ENCODE results near the gene SMIM15. TPM values are rescaled to one million over a fixed set of nuclear protein-coding genes. Genes with fewer than 3 reads are reported as not detected.

Gene SMIM15
- total RNA-seq, 2 experiments from 2014 or later: 48.5 to 50.9 TPM

- Mint-ChIP-seq H3K9me3 (no peaks in the 10 kb centered on the region), H3K36me3 (ENCODE audit: low read depth) (no peaks in the 10 kb centered on the region), H3K4me1 (no peaks in the 10 kb centered on the region), H3K27me3 (no peaks in the 10 kb centered on the region), H3K27ac (no peak overlapping the region), H3K4me3 (no peak overlapping the region)
- ChIA-PET CTCF (no interaction called here), POLR2A (no interaction called here)
- no peak for DNase-seq
These were observed 19.9 kb downstream of the SMIM15 start for GRCh38 chr5:61142391-61142790.

GRCh38 chr5:61141801-61142200 lies 20.5 kb downstream of the SMIM15 start:
- Mint-ChIP-seq H3K27ac (no peak overlapping the region), H3K36me3 (ENCODE audit: low read depth) (no peaks in the 10 kb centered on the region), H3K9me3 (no peaks in the 10 kb centered on the region), H3K4me3 (no peak overlapping the region), H3K27me3 (no peaks in the 10 kb centered on the region), H3K4me1 (no peaks in the 10 kb centered on the region)
- no peak for DNase-seq
- ChIA-PET POLR2A (no interaction called here), CTCF (no interaction called here)

- POLR2A ChIA-PET: no interaction called here
- CTCF ChIA-PET: no interaction called here
These were observed 22.3 kb downstream of the SMIM15 start for GRCh38 chr5:61139931-61140330.

GRCh38 chr5:61139094-61139873 lies 23.0 kb downstream of the SMIM15 start:
- Mint-ChIP-seq H3K4me3 (no peak overlapping the region), H3K36me3 (ENCODE audit: low read depth) (no peaks in the 10 kb centered on the region), H3K27ac (no peak overlapping the region), H3K4me1 (no peaks in the 10 kb centered on the region), H3K27me3 (no peaks in the 10 kb centered on the region), H3K9me3 (no peaks in the 10 kb centered on the region)
- POLR2A ChIA-PET: no interaction called here
- CTCF ChIA-PET: no interaction called here
- DNase-seq: no peak

More at GRCh38 chr5:61139931-61140330, 22.3 kb downstream of the SMIM15 start:
- no peaks in the 10 kb centered on the region for H3K27me3 Mint-ChIP-seq
- DNase-seq: no peak
- no peak overlapping the region for H3K4me3 Mint-ChIP-seq
- H3K36me3 Mint-ChIP-seq (ENCODE audit: low read depth): no peaks in the 10 kb centered on the region
- H3K9me3 Mint-ChIP-seq: no peaks in the 10 kb centered on the region
- H3K4me1 Mint-ChIP-seq: no peaks in the 10 kb centered on the region
- H3K27ac Mint-ChIP-seq: no peak overlapping the region

GRCh38 chr5:61137835-61138234 lies 24.4 kb downstream of the SMIM15 start:
- Mint-ChIP-seq H3K9me3 (no peaks in the 10 kb centered on the region), H3K4me1 (no peaks in the 10 kb centered on the region), H3K4me3 (no peak overlapping the region), H3K27ac (no peak overlapping the region), H3K36me3 (ENCODE audit: low read depth) (no peaks in the 10 kb centered on the region), H3K27me3 (no peaks in the 10 kb centered on the region)
- no peak for DNase-seq
- ChIA-PET CTCF (no interaction called here), POLR2A (no interaction called here)

- Mint-ChIP-seq H3K9me3 (no peaks in the 10 kb centered on the region), H3K4me1 (no peaks in the 10 kb centered on the region), H3K27me3 (no peaks in the 10 kb centered on the region), H3K4me3 (no peak overlapping the region), H3K27ac (no peak overlapping the region), H3K36me3 (ENCODE audit: low read depth) (no peaks in the 10 kb centered on the region)
- DNase-seq: no peak
- CTCF ChIA-PET: no interaction called here
- POLR2A ChIA-PET: no interaction called here
These were observed 29.7 kb downstream of the SMIM15 start for GRCh38 chr5:61132559-61132958.

- POLR2A ChIA-PET: no interaction called here
- peaks cover 2% of the 10 kb centered on the region for H3K36me3 Mint-ChIP-seq (ENCODE audit: low read depth)
- H3K4me1 Mint-ChIP-seq: no peaks in the 10 kb centered on the region
- H3K27ac Mint-ChIP-seq: no peak overlapping the region
- H3K4me3 Mint-ChIP-seq: no peak overlapping the region
- H3K9me3 Mint-ChIP-seq: no peaks in the 10 kb centered on the region
- no peaks in the 10 kb centered on the region for H3K27me3 Mint-ChIP-seq
- no peak for DNase-seq
- CTCF ChIA-PET: no interaction called here
These were observed 32.0 kb downstream of the SMIM15 start for GRCh38 chr5:61130289-61130688.

- ChIA-PET POLR2A (no interaction called here), CTCF (no interaction called here)
- no peak overlapping the region for H3K4me3 Mint-ChIP-seq
- H3K27me3 Mint-ChIP-seq: no peaks in the 10 kb centered on the region
- H3K36me3 Mint-ChIP-seq (ENCODE audit: low read depth): peaks cover 2% of the 10 kb centered on the region
- DNase-seq: no peak
- H3K9me3 Mint-ChIP-seq: no peaks in the 10 kb centered on the region
- no peaks in the 10 kb centered on the region for H3K4me1 Mint-ChIP-seq
- H3K27ac Mint-ChIP-seq: no peak overlapping the region
These were observed 39.1 kb downstream of the SMIM15 start for GRCh38 chr5:61123145-61123544.

GRCh38 chr5:61120534-61120933 lies 41.7 kb downstream of the SMIM15 start:
- Mint-ChIP-seq H3K4me1 (no peaks in the 10 kb centered on the region), H3K9me3 (peaks cover 2% of the 10 kb centered on the region), H3K4me3 (no peak overlapping the region), H3K27me3 (no peaks in the 10 kb centered on the region), H3K36me3 (ENCODE audit: low read depth) (no peaks in the 10 kb centered on the region), H3K27ac (no peak overlapping the region)
- no peak for DNase-seq
- ChIA-PET POLR2A (no interaction called here), CTCF (no interaction called here)

GRCh38 chr5:61119066-61119465 lies 43.2 kb downstream of the SMIM15 start:
- CTCF ChIA-PET: no interaction called here
- peaks cover 7% of the 10 kb centered on the region for H3K9me3 Mint-ChIP-seq

GRCh38 chr5:61115968-61116367 lies 46.3 kb downstream of the SMIM15 start:
- Mint-ChIP-seq H3K4me3 (no peak overlapping the region), H3K36me3 (ENCODE audit: low read depth) (peaks cover 4% of the 10 kb centered on the region), H3K27ac (no peak overlapping the region), H3K9me3 (peaks cover 17% of the 10 kb centered on the region), H3K4me1 (no peaks in the 10 kb centered on the region), H3K27me3 (no peaks in the 10 kb centered on the region)
- ChIA-PET POLR2A (no interaction called here), CTCF (no interaction called here)
- DNase-seq: no peak

More at GRCh38 chr5:61119066-61119465, 43.2 kb downstream of the SMIM15 start:
- POLR2A ChIA-PET: no interaction called here
- no peak for DNase-seq
- no peak overlapping the region for H3K4me3 Mint-ChIP-seq
- no peak overlapping the region for H3K27ac Mint-ChIP-seq
- no peaks in the 10 kb centered on the region for H3K4me1 Mint-ChIP-seq
- H3K36me3 Mint-ChIP-seq (ENCODE audit: low read depth): no peaks in the 10 kb centered on the region
- H3K27me3 Mint-ChIP-seq: no peaks in the 10 kb centered on the region

GRCh38 chr5:61114441-61114840 lies 47.8 kb downstream of the SMIM15 start:
- no peak overlapping the region for H3K27ac Mint-ChIP-seq
- DNase-seq: no peak
- H3K27me3 Mint-ChIP-seq: no peaks in the 10 kb centered on the region
- ChIA-PET CTCF (no interaction called here), POLR2A (no interaction called here)
- peaks cover 17% of the 10 kb centered on the region for H3K9me3 Mint-ChIP-seq
- no peak overlapping the region for H3K4me3 Mint-ChIP-seq
- H3K36me3 Mint-ChIP-seq (ENCODE audit: low read depth): peaks cover 4% of the 10 kb centered on the region
- no peaks in the 10 kb centered on the region for H3K4me1 Mint-ChIP-seq
